Stimulated activated CD8-positive, alpha-beta memory T cell treated with anti-CD3 and anti-CD28 coated beads, Interleukin-7, amount 100 ng/mL, for 4 hours (primary cell): ENCODE measurements around the gene MRPS17.
"Not testable (repeated sequence)": the region's sequence is repeated elsewhere in the genome, so short reads cannot be mapped to it uniquely, and the experiment has no call there.

ENCODE experiments used
- DNase-seq, 2 donors: peaks; one replicate each; pipeline ENCODE4 v3.0.0-alpha.2; 2020; ENCODE audit warnings: low read depth in 2 of 2

Gene MRPS17

GRCh38 chr7:55951637-55952351 lies at the start of gene MRPS17:
Gene MRPS17, plus strand, starts transcription at chr7:55951877. Its CDS starts 1,319 bp downstream, at chr7:55953196.
- peak; percentile 90 to 91 for DNase-seq

- DNase-seq, result no peak
These were observed 47.5 kb upstream of the MRPS17 start for GRCh38 chr7:55903985-55904759.

GRCh38 chr7:55912748-55913158 lies 38.9 kb upstream of the MRPS17 start:
- DNase-seq, result no peak

- DNase-seq, result no peak
These were observed 33.9 kb upstream of the MRPS17 start for GRCh38 chr7:55917771-55918170.

GRCh38 chr7:55928006-55928767 lies 23.5 kb upstream of the MRPS17 start:
- DNase-seq, result no peak

- DNase-seq, result no peak
These were observed 20.1 kb upstream of the MRPS17 start for GRCh38 chr7:55931421-55932151.

- DNase-seq, result no peak
These were observed 12.1 kb upstream of the MRPS17 start for GRCh38 chr7:55939514-55940123.

- no peak for DNase-seq
These were observed 5.1 kb upstream of the MRPS17 start for GRCh38 chr7:55946545-55946944.

- not testable (repeated sequence) for DNase-seq
These were observed 635 bp downstream of the MRPS17 start for GRCh38 chr7:55952352-55952671.

- no peak for DNase-seq
These were observed 2.2 kb downstream of the MRPS17 start for GRCh38 chr7:55953707-55954475.

GRCh38 chr7:55957190-55957589 lies 5.5 kb downstream of the MRPS17 start:
- no peak for DNase-seq

- no peak for DNase-seq
These were observed 10.3 kb downstream of the MRPS17 start for GRCh38 chr7:55962014-55962413.

GRCh38 chr7:55963584-55964168 lies 12.0 kb downstream of the MRPS17 start:
- no peak for DNase-seq

- DNase-seq, result peak in 1 of 2 donors; percentile 50
These were observed 12.8 kb downstream of the MRPS17 start, which contains the start of gene NIPSNAP2 for GRCh38 chr7:55964261-55965099. Gene NIPSNAP2, plus strand, starts transcription at chr7:55964585. Its CDS starts 25 bp downstream, at chr7:55964610.

- no peak for DNase-seq
These were observed 13.4 kb downstream of the MRPS17 start for GRCh38 chr7:55965100-55965470.

GRCh38 chr7:55965805-55966421 lies 14.2 kb downstream of the MRPS17 start:
- no peak for DNase-seq

- no peak for DNase-seq
These were observed 15.2 kb downstream of the MRPS17 start for GRCh38 chr7:55966851-55967250.

GRCh38 chr7:55969391-55969790 lies 17.7 kb downstream of the MRPS17 start:
- no peak for DNase-seq

GRCh38 chr7:55970561-55970960 lies 18.9 kb downstream of the MRPS17 start:
- no peak for DNase-seq
